IMR-90 (cell line): Measurements from ENCODE around the gene DPYSL3.

Source experiments
- BHLHE40 ChIP-seq: fragments of 150-350 bp; IDR thresholded peaks from 2 replicates; pipeline ENCODE4 v1.6.1; 2016; ENCODE audit warnings: mild to moderate bottlenecking, low read depth, low read length
- CEBPB ChIP-seq: IDR thresholded peaks from 2 replicates; pipeline ENCODE4 v1.6.1; 2012; ENCODE audit warnings: low read depth, low read length, improper control_type of control experiment
- CHD1 ChIP-seq: IDR thresholded peaks from 2 replicates; pipeline ENCODE4 v1.6.1; 2012; ENCODE audit warnings: low read depth, low read length, improper control_type of control experiment
- FOS ChIP-seq: fragments of 150-350 bp; IDR thresholded peaks from 2 replicates; pipeline ENCODE4 v1.6.1; 2016; ENCODE audit warnings: low read depth, low read length
- MXI1 ChIP-seq: IDR thresholded peaks from 2 replicates; pipeline ENCODE4 v1.6.1; 2012; ENCODE audit warnings: low read depth, mild to moderate bottlenecking, low read length, moderate library complexity, borderline replicate concordance
- POLR2A ChIP-seq: IDR thresholded peaks from 2 replicates; pipeline ENCODE4 v1.6.1; 2012; ENCODE audit warnings: mild to moderate bottlenecking, low read depth, low read length
- RFX5 ChIP-seq: IDR thresholded peaks from 2 replicates; pipeline ENCODE4 v1.8.0; 2012; ENCODE audit warnings: low read depth, mild to moderate bottlenecking, low read length, moderate library complexity
- TF ChIP-seq, protein P1 (sequence below): conservative IDR thresholded peaks from 2 replicates; pipeline ENCODE4 v1.5.1; 2012; ENCODE audit warnings: mild to moderate bottlenecking, low read depth, low read length, improper control_type of control experiment
- TF ChIP-seq, protein P2 (sequence below): fragments of 150-350 bp; IDR thresholded peaks from 2 replicates; pipeline ENCODE4 v1.6.1; 2017; ENCODE audit warnings: mild to moderate bottlenecking, antibody characterized with exemption, low read length, low read depth

- TF ChIP-seq, protein P1, sequence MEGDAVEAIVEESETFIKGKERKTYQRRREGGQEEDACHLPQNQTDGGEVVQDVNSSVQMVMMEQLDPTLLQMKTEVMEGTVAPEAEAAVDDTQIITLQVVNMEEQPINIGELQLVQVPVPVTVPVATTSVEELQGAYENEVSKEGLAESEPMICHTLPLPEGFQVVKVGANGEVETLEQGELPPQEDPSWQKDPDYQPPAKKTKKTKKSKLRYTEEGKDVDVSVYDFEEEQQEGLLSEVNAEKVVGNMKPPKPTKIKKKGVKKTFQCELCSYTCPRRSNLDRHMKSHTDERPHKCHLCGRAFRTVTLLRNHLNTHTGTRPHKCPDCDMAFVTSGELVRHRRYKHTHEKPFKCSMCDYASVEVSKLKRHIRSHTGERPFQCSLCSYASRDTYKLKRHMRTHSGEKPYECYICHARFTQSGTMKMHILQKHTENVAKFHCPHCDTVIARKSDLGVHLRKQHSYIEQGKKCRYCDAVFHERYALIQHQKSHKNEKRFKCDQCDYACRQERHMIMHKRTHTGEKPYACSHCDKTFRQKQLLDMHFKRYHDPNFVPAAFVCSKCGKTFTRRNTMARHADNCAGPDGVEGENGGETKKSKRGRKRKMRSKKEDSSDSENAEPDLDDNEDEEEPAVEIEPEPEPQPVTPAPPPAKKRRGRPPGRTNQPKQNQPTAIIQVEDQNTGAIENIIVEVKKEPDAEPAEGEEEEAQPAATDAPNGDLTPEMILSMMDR = no peak
- TF ChIP-seq, protein P2, sequence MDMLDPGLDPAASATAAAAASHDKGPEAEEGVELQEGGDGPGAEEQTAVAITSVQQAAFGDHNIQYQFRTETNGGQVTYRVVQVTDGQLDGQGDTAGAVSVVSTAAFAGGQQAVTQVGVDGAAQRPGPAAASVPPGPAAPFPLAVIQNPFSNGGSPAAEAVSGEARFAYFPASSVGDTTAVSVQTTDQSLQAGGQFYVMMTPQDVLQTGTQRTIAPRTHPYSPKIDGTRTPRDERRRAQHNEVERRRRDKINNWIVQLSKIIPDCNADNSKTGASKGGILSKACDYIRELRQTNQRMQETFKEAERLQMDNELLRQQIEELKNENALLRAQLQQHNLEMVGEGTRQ = no peak
- no peak for TF ChIP-seq POLR2A
- no peak for TF ChIP-seq CEBPB
- no peak for TF ChIP-seq RFX5
- no peak for TF ChIP-seq BHLHE40
- no peak for TF ChIP-seq MXI1
- TF ChIP-seq FOS = no peak
- no peak for TF ChIP-seq CHD1
Measured at GRCh38 chr5:147551677-147552076, 41.8 kb upstream of the DPYSL3 start.
